HG02885 (cell line): ENCODE data around the gene PDGFC.

ENCODE experiments used
- ATAC-seq: cut with Tn5 transposase; IDR thresholded peaks from one replicate; pipeline ENCODE4 v1.9.1; 2021; ENCODE audit warnings: mild to moderate bottlenecking; ENCODE audit not compliant: unreplicated experiment, poor library complexity

Gene PDGFC

GRCh38 chr4:156794863-156795262, 176.7 kb downstream of the PDGFC start:
- ATAC-seq: no peak

- ATAC-seq: no peak
Observed at GRCh38 chr4:156792462-156793085, 179.0 kb downstream of the PDGFC start.

- no peak for ATAC-seq
Observed at GRCh38 chr4:156790866-156791265, 180.7 kb downstream of the PDGFC start.

GRCh38 chr4:156788782-156789181, 182.8 kb downstream of the PDGFC start:
- no peak for ATAC-seq

GRCh38 chr4:156786713-156787112, 184.9 kb downstream of the PDGFC start:
- ATAC-seq: no peak

- no peak for ATAC-seq
Observed at GRCh38 chr4:156784970-156785369, 186.6 kb downstream of the PDGFC start.

GRCh38 chr4:156783966-156784365, 187.6 kb downstream of the PDGFC start:
- no peak for ATAC-seq

GRCh38 chr4:156782491-156782890, 189.1 kb downstream of the PDGFC start:
- no peak for ATAC-seq

GRCh38 chr4:156781852-156782251, 189.7 kb downstream of the PDGFC start:
- no peak for ATAC-seq

GRCh38 chr4:156779774-156780173, 191.8 kb downstream of the PDGFC start:
- no peak for ATAC-seq

GRCh38 chr4:156779042-156779441, 192.6 kb downstream of the PDGFC start:
- no peak for ATAC-seq

- ATAC-seq: no peak
Observed at GRCh38 chr4:156778606-156779005, 193.0 kb downstream of the PDGFC start.

GRCh38 chr4:156778093-156778492, 193.5 kb downstream of the PDGFC start:
- ATAC-seq: no peak

GRCh38 chr4:156775813-156776212, 195.8 kb downstream of the PDGFC start:
- no peak for ATAC-seq

- no peak for ATAC-seq
Observed at GRCh38 chr4:156774422-156774821, 197.2 kb downstream of the PDGFC start.

- ATAC-seq: no peak
Observed at GRCh38 chr4:156773648-156774357, 197.8 kb downstream of the PDGFC start.

- no peak for ATAC-seq
Observed at GRCh38 chr4:156771171-156771837, 200.3 kb downstream of the PDGFC start.

- no peak for ATAC-seq
Observed at GRCh38 chr4:156770140-156770539, 201.5 kb downstream of the PDGFC start.

- ATAC-seq: no peak
Observed at GRCh38 chr4:156767911-156768415, 203.6 kb downstream of the PDGFC start.

GRCh38 chr4:156766846-156767245, 204.8 kb downstream of the PDGFC start:
- ATAC-seq: no peak

- ATAC-seq: no peak
Observed at GRCh38 chr4:156765277-156765676, 206.3 kb downstream of the PDGFC start.
